ENCODE results near the gene CLOCK.

GRCh38 chr4:55382488-55383003 lies 164.2 kb downstream of the CLOCK start:
- no peak for TF ChIP-seq CTCF (IDR thresholded peaks at IDR 0.05)
- TF ChIP-seq POLR2A (IDR thresholded peaks at IDR 0.05), result no peak
